Nephron progenitor cell (in vitro differentiated cells): ENCODE data around the gene IMPACT.
A peak's percentile ranks its signal among the peaks of the same experiment; 100 is the strongest.

ENCODE experiments used
- DNase-seq: peaks from one replicate; pipeline ENCODE4 v3.0.0; 2021
- H3K27ac Mint-ChIP-seq: 2 replicates; pipeline ENCODE4 v1.8.0; 2021; ENCODE audit warnings: mild to moderate bottlenecking, moderate library complexity, mixed read lengths
- H3K27me3 Mint-ChIP-seq: 2 replicates; pipeline ENCODE4 v1.8.0; 2021; ENCODE audit warnings: mild to moderate bottlenecking, low read depth, mixed read lengths; ENCODE audit not compliant: poor library complexity
- H3K36me3 Mint-ChIP-seq: 2 replicates; pipeline ENCODE4 v1.8.0; 2021; ENCODE audit warnings: low read depth, mixed read lengths
- H3K4me1 Mint-ChIP-seq: 2 replicates; pipeline ENCODE4 v1.8.0; 2021; ENCODE audit warnings: mixed read lengths
- H3K4me3 Mint-ChIP-seq: 2 replicates; pipeline ENCODE4 v1.8.0; 2021; ENCODE audit warnings: mild to moderate bottlenecking, moderate library complexity, mixed read lengths
- H3K9me3 Mint-ChIP-seq: 2 replicates; pipeline ENCODE4 v1.8.0; 2021; ENCODE audit warnings: mild to moderate bottlenecking, moderate library complexity, mixed read lengths
- CTCF ChIP-seq: fragments of 200-600 bp; sonication (generic); IDR thresholded peaks from 2 replicates; pipeline ENCODE4 v1.5.0; 2021; ENCODE audit warnings: antibody characterized with exemption

The IMPACT gene

DNA sequence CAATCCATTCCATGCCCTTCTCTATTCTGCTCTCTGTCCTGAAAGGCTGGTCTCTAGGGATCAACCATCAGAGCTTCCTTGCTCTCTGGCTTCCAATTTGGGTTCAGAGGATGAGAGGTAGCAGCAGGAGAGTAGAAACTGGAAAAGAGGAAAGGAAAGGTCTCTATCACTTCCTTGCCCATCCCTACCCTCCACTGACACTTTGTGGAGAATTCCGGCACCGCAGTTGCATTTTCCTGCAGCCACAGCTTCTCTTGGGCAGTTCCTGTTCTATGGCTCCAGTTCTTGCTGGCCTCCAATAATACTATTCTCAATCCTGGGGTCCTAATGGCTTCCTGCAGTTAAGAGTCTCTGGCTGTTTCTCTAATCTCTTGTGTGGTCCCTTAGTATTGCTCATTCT lies 13.3 kb upstream of the IMPACT start:
- Mint-ChIP-seq H3K9me3 (no peaks in the 10 kb centered on the region), H3K4me1 (peaks cover 23% of the 10 kb centered on the region), H3K27ac (peak overlapping the region; percentile 67), H3K36me3 (no peaks in the 10 kb centered on the region), H3K4me3 (no peak overlapping the region), H3K27me3 (no peaks in the 10 kb centered on the region)
- DNase-seq: no peak
- TF ChIP-seq CTCF: no peak

DNA sequence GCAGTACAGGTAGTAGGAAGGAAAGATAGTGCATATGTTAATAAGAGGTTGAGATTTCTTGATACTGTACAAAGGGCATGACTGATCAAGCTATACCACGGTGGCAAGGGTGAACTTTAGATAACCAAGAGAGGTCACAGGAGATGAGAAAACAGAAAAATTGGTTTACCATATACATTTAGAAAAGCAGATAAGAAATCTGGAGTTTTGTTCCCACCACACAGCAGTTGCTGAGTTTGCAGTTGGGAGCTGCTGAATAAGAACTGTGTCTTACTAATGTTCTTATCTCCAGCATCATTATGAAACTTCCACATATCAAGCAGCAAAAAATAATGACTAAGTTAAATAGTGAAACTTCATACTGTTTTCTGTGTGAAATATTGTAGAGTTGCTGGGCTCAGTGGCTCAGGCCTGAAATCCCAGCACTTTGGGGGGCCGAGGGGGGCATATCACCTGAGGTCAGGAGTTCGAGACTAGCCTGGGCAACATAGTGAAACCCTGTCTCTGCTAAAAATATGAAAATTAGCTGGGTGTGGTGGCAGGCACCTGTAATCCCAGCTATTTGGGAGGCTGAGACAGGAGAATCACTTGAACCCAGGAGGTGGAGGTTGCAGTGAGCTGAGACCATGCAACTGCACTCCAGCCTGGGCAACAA lies 12.0 kb upstream of the IMPACT start:
- no peaks in the 10 kb centered on the region for H3K9me3 Mint-ChIP-seq
- DNase-seq: no peak
- H3K27me3 Mint-ChIP-seq: no peaks in the 10 kb centered on the region
- H3K27ac Mint-ChIP-seq: no peak overlapping the region
- no peak for TF ChIP-seq CTCF
- peaks cover 23% of the 10 kb centered on the region for H3K4me1 Mint-ChIP-seq
- H3K4me3 Mint-ChIP-seq: no peak overlapping the region
- H3K36me3 Mint-ChIP-seq: no peaks in the 10 kb centered on the region

DNA sequence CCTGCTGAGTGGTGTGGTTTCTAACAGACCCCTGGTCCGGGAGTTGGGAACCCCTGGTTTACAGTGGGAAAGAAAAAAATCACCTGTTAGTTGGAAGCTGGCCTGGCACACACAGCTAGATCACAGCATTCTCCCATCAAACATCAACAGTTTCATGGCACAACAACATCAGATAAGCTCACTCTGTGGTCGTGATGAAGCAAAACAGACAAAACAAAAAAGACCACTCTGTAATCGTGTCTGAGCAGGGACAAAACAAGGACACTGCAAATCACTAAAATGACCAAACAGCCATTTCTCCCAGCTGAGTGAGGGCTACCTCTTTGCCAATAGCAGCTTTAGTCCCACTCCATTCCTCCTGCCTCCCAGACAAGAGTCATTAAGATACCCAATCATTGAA lies 9.0 kb upstream of the IMPACT start:
- H3K4me1 Mint-ChIP-seq: peaks cover 16% of the 10 kb centered on the region
- peaks cover 5% of the 10 kb centered on the region for H3K27me3 Mint-ChIP-seq
- no peak overlapping the region for H3K4me3 Mint-ChIP-seq
- no peaks in the 10 kb centered on the region for H3K9me3 Mint-ChIP-seq
- H3K36me3 Mint-ChIP-seq: no peaks in the 10 kb centered on the region
- no peak for TF ChIP-seq CTCF
- H3K27ac Mint-ChIP-seq: no peak overlapping the region
- DNase-seq: no peak

DNA sequence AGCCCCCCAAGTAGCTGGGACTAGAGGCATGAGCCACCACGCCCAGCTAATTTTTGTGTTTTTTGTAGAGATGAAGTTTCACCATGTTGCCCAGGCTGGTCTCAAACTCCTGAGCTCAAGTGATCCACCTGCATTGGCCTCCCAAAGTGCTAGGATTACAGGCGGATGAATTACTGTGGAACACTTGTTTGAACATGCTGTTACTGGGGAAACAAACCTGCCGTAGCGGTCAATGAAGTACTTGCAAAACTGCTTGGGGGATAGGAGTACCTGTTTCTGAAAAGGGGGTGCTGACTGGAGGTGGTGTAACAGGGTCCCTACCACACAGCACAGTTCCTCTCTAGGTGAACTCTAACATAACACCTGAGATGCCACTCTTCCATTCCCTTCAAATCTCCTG lies 5.9 kb upstream of the IMPACT start:
- no peaks in the 10 kb centered on the region for H3K36me3 Mint-ChIP-seq
- peaks cover 11% of the 10 kb centered on the region for H3K27me3 Mint-ChIP-seq
- H3K27ac Mint-ChIP-seq: no peak overlapping the region
- no peak overlapping the region for H3K4me3 Mint-ChIP-seq
- no peak for DNase-seq
- no peaks in the 10 kb centered on the region for H3K9me3 Mint-ChIP-seq
- no peak for TF ChIP-seq CTCF
- peaks cover 2% of the 10 kb centered on the region for H3K4me1 Mint-ChIP-seq

DNA sequence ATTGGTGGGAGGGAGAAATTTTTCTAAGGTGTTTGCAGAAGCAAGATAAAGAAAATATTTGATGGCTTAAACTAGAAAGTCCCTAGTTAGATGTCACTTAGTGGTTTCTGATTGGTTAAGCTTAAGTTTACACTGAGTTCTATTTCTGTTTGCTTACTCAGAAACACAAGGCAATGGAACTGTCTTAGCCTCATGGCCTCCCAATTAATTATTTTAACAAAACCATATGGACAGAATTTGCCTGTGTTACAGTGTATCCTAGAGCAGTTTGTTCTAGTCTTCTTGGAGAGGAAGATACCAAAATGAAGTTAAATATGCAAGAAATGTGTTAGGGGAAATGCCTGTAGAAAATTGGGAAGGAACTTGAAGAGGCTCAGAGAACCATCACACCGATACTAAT lies 4.6 kb upstream of the IMPACT start:
- TF ChIP-seq CTCF: no peak
- no peak for DNase-seq
- Mint-ChIP-seq H3K36me3 (no peaks in the 10 kb centered on the region), H3K4me3 (no peak overlapping the region), H3K9me3 (no peaks in the 10 kb centered on the region), H3K4me1 (peaks cover 11% of the 10 kb centered on the region), H3K27ac (no peak overlapping the region), H3K27me3 (peaks cover 11% of the 10 kb centered on the region)

DNA sequence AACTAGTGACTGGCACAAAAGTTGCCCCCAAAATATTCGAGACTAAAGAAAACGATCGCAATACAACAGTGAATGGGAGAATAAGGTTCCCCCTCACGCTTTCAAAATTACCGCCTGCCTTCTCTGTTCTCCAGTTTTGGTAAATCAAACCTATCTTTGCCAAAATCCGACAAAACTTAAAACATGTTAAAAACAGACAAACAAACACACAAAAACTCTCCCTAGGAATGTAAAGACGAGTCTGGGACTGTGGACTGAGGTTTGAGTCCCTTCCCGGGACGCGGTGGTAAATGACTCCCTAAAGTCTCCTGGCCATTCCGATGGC lies 435 bp upstream of the IMPACT start:
- peaks cover 15% of the 10 kb centered on the region for H3K36me3 Mint-ChIP-seq
- DNase-seq: no peak

More for the DNA sequence above, 435 bp upstream of the IMPACT start:
- peak overlapping the region; percentile 99 for H3K27ac Mint-ChIP-seq
- peaks cover 11% of the 10 kb centered on the region for H3K27me3 Mint-ChIP-seq
- H3K4me3 Mint-ChIP-seq: peak overlapping the region; percentile 93
- H3K9me3 Mint-ChIP-seq: no peaks in the 10 kb centered on the region
- H3K4me1 Mint-ChIP-seq: peaks cover 36% of the 10 kb centered on the region
- TF ChIP-seq CTCF: no peak
